HG02759 (cell line): Measurements from ENCODE around the gene DDX11.
A peak's percentile ranks its signal among the peaks of the same experiment; 100 is the strongest.
"Not testable (repeated sequence)": the region's sequence is repeated elsewhere in the genome, so short reads cannot be mapped to it uniquely, and the experiment has no call there.

ENCODE experiments used
- ATAC-seq: cut with Tn5 transposase; IDR thresholded peaks from one replicate; pipeline ENCODE4 v1.9.1; 2021; ENCODE audit warnings: mild to moderate bottlenecking, moderate library complexity; ENCODE audit not compliant: unreplicated experiment

Gene DDX11

DNA sequence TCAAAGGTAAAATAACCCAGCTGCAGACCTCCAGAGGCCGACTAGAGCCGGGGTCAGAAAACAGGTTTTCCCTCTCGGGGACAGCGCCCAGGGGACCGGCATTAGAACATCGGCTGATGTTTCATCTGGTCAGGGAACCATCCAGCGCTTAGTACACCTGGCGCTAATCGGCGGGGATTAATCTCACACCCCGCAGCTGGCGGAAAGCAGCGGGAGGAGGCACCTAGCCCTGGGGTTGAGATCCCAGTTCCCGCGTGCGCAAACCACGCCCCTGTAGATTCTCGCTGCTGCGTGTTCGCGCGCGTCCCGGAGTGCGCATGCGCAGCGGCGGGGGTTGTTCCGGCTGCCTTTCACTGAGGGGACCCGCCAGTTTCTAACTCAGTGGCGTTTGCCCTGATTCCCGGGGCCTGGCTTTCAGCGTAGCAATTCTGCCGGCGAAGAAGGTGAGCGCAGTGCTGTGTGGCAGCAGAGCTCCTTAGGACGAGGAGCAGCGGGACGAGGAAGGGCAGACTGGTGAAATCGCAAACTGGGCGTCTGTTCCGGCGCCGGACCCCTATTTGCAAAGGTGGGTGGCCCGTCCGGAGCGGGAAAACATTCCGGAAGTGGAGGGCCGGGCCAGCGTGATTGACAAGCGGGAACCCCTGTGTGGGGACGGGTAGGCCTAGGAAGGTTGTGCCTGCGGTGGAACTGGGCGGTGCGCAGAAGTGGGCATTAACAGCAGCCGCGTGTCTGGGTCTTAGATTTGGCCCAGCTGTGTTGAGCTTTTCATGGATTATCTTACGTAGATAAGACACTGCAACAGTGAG is at the start of gene DDX11:
Gene DDX11 (plus strand): TSS at position 334 of the 806 bp plus-strand sequence. CDS start 4,534 bp downstream, outside the sequence.
- peak; percentile 93 for ATAC-seq

DNA sequence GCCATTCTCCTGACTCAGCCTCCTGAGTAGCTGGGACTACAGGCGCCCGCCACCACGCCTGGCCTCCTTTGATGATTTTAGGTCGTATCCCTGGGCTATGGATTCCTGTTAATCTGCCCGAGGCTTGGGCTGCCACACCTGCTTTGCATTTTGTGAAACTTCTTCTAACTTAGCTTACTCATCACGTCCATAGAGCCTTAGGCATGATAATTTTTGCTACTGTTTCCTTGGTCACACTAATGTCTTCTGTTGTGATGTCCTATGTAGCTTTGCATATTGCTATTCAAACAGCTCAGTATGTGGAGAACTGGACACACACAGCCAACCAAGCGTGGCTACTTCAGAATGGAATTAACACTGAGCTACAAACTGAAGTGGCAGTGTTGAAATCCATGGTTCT is 47.5 kb upstream of the DDX11 start:
- ATAC-seq: no peak

DNA sequence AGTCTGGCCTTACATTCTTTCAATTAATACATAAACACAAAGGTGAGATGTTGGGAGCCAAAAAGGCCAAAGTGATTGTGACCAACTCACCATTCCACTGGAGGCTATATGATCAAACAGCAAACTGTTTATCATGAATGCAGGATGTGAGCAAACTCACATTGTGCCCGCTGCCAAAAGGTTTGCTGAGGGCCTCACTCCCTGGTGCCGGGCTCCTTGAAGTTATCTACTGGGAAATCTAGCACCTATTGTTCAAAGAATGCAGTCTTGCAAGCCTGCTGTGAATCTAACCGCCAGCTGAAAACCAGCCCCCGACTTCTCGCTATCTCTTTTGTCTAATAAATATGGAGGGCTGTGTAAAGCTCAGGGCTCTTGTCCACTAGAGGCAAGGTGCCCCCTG is 46.7 kb upstream of the DDX11 start:
- ATAC-seq: not testable (repeated sequence)

DNA sequence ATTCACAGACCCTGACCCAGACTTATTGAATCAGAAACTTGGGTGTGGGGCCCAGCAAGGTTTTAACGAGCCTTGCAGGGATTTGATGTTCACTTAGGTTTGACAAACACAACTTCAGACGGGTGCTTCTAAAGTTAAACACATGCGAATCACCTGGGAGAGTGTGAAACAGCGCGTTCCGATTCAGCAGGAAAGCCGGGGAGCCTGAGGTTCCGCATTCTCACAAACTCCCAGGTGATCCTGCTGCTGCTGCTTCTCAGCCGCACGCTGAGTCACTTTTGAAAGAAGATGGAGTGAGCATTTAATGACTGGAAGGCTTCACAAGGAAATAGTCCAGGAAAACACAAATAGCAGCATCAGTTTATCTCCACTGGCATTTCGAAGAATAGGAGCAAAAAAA is 44.2 kb upstream of the DDX11 start:
- no peak for ATAC-seq

DNA sequence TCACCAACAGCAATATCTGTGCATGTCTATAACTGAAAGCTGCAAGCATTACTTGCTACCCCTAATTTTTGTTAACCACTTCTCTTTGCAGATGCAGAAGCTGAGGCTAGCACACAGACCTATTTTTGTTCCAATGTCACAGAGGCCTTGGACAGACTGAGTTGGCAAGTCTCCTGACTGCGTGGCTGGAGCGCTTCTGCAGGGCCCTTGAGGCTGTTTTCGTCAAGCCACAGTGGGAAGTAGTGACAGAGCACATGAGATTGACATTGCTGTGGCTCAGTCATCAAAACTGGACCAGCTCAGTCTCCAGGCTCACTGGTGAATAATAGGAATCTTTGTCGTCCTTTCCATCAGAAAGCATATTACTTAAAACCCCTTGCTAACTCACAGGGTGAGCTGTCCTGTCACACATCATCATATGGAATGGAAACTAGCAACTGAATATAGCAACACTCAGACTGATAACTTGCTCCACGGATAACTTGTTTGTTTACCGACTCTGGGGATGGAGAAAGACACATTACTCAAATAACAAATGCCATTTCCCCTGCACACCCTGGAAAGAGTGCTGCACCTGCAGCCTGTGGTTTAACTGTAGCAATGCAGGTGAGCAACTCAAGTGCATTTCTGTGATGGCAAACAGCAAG is 43.6 kb upstream of the DDX11 start:
- ATAC-seq: no peak

DNA sequence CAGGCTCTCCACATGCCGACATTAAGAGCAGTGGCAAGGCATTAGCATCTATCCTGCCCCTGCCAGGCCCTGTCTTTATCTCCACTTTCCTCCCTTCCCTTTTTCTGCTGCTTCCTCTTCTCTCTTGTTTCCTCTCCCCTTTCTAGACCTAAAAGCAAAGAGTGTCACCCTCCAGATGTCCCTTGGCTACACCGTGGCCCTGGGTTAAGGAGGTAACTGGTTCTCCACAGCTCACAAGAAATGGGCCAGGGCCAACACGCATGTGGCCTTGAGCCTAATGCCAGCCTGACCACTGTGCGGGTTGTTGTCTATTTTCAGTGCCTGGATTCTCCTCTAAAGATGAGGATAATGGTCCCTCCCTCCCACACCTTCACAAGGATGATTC is 41.7 kb upstream of the DDX11 start:
- ATAC-seq: no peak

DNA sequence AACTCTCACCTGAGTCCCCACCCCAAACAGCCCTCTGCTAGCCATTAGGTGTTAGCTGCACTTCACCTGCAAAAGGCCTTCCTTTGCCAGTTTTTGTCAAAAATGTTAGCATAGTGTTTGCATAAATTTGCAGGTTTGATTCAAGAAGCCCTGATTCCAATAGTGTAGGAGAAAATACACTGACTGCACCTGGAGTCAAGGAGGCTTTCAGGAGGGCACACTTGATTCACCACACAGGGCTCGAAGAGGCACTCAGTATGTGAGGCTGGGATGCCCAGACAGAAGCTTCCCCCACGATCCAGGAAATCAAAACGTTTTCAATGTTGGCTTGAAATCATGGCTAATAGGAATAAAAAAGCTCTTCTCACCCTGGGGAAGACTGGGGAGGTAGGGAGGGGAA is 40.5 kb upstream of the DDX11 start:
- no peak for ATAC-seq

DNA sequence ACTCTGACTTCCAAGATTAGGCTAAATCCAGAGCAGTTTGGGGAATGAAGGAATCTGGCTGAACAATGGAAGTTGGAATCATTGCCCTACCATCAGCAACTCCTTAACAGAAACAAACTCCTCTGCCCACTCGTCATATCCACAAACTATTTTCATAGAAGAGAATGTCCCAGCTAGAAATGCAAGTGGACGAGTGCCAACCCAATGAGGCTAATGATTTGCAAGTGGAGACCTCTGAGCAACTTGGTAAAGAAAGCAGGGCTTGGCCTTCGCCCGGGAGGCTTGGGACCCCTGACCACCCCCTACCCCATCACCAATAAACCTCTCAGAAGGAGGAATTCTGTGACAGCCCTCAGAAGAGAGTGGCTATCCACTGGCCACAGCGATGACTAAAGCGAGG is 40.0 kb upstream of the DDX11 start:
- ATAC-seq: no peak

DNA sequence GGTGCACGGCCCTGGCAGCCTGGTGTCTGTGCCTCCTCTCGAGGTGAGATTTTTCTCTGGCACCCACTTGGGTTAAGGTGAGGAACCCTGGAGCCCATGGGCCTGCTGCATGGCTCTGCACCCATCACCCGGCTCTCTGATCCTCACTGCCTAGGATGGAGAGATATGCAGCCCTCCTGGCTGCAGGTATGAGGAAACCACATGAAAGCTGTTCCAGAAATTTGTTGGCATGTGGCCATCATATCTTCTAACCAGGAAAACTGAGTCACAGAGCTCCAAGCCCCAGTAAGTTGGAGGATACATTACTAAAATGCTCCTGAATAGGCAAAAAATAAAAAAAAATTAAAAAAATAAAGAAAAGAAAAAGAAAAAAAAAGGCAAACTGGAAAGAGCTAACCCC is 39.3 kb upstream of the DDX11 start:
- ATAC-seq: no peak

DNA sequence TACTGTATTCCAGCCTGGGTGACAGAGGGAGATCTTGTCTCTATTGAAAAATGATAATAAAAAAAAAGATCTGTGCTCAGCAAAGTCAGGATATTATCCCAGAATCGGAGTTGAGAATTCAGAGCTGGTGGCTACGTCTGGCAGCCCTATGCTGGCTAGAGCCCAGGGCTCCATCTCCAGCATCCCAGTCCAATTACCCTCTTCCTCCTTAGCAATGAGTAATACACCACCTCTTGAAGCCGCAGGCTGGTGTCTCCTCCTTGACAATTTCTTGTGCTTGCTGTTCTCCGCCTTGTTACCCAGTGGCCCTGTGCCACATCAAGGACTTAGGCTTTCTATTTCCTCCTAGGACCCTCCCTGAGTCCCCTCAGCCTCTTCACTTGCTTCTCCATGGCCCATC is 38.4 kb upstream of the DDX11 start:
- ATAC-seq: no peak

DNA sequence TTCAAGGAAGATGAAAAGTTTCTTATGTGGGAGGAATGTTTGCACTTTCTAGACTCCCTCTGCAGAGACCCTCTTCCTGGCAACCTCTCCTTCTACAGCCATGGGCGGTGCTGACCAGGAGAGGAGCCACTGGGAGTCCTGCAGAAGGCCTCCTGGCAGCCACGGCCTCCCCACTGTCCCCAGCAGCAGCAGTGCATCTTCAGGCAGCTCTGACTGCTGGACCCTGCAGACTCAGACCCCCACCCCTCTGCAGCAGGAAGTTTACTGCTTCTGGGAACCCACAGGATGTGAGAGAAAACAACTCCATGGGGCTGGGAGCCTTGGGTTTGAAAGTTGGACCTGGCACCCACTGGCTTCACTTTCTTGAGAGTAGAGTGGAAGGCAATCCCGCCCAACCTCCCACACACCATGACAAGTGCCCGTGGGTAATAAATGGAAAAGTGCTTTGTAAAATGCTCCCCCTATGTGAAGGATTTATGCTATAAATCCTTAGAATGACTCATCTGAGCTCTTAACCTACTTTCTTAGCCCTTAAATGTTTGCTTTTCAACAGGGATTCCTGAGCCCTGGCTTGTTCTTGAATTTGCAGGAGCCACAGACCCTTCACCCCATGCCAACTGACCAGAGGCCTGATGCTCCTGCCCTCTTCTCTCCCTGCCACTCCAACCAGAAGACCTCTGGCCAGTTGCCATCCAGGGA is 37.5 kb upstream of the DDX11 start:
- no peak for ATAC-seq

DNA sequence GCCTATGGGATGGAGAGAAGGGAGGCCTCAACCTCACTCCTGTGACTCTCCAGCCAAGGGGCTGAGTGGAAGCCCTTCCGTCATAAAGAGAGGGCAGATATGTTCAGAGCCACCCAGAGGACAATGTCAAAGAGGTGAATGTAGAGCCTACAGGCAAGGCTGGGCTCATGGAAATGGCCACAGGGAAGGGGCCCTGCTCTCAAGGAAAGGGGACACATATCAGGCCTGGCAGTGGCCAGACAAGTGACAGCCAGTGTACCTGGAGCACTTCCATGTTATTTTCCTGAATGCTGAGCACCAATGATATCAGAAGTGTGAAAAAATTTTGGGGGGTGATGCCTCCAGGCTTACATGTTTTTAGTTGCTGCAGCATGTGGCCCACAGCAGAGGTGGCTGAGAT is 36.6 kb upstream of the DDX11 start:
- ATAC-seq: no peak

DNA sequence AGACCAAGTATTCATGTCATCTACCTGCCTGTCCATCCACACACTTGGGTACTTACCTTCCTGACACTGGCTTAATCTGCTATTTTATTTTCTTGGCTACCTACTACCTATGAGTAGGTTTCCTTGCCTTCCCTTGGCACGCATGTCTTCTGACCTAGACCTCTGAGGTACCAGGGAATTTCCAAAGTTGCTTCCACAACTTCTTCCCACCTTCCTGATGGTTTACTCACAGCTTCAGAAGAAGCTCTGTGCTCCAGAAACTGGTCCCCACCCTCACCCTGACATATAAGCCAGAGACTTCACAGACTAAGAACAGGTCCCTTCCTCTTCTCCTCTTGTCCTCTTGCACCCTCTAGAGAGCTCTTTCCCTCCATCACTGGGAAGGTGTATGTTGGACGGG is 35.7 kb upstream of the DDX11 start:
- ATAC-seq: no peak

DNA sequence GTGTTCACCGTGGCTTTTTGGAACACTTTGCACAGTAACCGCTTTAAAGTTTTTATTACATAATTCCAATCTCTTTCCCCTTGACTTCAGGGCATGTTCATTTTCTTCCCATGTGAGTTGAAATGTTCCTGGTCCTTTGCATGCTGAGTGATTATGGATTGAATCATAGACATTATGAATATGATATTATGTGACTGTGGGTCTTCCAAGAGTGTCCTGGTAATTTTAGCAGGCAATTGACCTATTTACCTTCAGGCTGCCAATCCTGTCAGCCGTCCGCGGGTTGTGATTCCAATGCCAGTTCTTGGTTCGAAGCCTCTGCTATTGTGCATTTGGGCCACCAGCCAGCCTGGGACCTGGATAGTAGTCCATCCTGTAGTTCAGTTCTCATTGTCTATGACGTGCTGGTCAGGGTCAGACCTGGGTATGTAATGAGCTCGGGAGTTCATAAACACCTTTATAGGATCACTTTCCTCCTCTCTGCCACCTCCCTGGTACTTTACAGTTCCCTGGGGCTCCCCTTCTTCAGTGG is 32.6 kb upstream of the DDX11 start:
- ATAC-seq: no peak

DNA sequence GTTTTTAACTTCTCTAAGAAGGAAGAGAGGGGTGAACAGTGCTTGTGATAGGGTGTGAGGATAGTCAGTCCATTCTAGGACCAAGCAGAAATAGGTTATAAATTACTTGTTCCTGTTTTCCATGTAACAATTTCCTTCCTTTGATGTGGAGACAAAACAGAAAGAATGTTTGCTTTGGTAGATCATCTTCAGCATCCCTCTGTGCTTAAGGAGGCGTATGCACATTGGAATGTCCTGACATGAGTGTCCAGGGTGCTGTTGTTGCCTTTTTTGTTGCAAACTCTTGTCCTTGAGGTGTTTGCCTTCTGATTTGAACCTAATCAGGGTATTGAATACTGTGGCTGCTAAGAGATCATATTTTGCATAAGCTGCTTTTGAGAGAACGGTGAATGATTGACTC is 23.5 kb upstream of the DDX11 start:
- ATAC-seq: not testable (repeated sequence)

DNA sequence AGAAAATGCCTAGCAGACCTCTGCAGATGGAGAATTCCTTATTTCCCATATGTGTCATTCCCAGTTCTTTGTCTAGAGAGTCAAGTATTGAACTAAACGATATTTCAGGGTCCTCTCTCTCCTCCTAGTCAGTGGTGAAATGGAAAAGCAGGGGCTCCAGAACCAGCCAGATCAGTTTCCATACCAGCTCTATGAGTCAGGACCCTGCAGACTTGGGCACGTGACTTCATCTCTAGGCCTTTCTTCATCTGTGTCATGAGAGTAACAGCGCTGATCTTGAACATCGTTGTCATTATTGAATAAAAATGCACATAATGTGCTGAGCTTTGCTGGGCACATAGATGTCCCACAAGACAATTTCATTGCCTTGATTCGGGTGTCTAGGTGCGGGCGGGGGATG is 23.1 kb upstream of the DDX11 start:
- not testable (repeated sequence) for ATAC-seq

DNA sequence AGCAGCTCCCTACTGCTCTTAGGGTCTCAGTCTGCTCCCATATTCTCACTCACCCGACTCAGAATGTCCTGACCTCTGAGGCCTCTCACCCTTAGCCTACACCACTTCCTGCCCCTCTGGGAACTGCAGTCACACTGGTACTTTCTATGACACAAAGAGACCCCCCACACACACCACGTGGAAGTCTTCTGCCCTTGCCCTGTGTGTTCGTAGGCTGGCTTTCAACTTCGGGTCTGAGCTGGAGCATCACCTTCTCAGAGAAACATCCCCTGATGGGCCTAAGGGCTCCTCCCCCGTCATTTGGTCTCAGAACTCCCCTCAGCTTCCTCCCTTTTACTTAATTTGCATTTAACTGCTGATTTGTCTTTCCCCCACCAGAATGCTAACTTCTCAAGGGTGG is 22.0 kb upstream of the DDX11 start:
- peak; percentile 86 for ATAC-seq

DNA sequence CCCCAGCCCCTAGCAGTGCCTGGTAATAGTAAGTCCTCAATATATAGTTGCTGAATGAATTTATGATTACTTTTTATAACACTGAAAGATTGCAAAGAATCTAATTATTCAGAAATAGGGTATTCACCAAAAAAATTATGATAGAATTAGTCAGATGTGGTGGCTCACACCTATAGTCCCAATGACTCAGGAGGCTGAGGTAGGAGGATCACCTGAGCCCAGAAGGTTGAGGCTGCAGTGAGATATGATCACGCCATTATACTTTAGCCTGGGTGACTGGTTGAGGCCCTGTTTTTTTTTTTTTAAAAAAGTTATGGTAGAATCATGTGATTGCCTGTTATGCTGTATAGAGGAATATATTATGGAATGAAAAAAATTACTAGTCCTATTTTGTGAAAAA is 21.5 kb upstream of the DDX11 start:
- ATAC-seq: peak; percentile 18

DNA sequence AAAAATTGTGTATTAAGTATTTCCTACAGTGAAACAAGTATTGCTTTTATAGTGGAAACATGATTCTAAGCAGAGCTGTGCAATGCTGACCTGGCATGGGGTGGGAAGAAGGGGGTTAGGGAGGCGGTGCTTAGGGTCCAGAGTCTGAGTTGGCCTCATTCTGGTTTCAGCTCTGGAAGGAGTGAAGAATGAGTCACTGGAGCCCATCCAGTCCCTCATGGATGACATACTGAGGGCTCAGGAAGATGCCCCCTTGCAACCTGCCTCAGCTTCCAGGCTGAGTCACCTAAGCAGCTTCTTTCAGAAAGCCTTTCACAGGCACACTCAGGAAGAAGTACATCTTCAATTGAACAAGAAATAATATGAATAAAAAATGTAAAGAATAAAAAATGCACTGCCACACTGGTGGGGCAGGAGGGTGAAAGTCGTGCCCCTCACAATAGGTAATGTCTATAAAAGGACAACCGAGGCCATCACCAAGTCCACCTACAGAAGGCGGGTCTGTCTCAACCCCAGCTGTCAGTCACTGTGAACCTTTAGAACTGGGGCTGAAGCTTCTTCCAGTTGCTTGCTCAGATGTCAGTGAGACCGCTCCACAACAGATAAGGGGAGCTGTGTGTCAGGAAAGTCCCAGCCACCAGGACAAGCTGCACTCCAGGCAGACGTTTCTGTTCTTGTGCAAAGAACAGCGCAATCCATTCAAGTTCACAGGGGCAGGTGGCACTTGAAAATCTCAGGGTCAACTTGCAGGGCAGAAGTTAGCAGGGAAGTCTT is 20.8 kb upstream of the DDX11 start:
- not testable (repeated sequence) for ATAC-seq

DNA sequence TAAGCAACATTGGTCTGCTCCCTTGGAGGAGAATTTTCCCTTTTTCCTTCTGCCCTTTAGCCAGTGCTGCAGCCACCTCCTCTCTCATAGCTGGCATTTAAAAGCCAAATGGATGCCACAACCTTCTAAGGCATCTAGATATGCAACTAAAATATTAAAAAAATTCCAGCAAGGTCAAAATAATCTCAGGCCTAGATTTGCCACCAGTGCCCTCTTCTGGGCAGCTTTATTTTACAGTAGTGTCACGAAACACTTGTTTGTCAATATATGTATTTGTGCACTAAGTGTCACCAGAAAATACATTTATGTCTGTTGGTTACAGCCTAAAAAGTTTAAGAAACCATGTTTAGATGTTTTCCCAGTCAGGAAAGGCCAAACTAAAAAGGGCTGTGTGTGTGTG is 19.7 kb upstream of the DDX11 start:
- ATAC-seq: not testable (repeated sequence)

DNA sequence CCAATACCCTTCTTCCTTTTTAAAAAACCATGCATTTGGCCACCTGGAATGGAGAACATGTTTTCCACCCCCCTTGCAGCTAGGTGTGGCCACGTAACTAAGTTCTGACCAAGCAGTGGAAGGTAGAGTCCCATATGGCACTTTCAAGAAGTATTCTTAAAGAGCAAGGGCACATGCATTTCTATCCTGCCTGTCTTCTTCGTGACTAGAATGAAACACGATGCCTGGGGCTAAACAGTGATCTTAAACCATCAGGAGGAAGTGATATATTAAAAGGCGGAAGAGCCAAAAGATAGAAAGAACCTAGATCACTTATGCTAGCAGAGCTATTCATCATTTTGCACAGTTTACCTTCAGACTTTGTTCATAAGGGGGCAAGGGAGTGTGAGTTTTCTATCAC is 16.0 kb upstream of the DDX11 start:
- no peak for ATAC-seq
